Vagina (tissue), 2 donors: ENCODE data around the gene DDIT3.

Experiments used
- CTCF ChIP-seq, 3 experiments: fragments of 450-650 bp in 2 of 3; fragments of 200-600 bp in 1 of 3; sonication (generic) in 1 of 3; IDR thresholded peaks; one replicate each; pipeline ENCODE4 v1.5.1; 2017 to 2019; ENCODE audit warnings: antibody characterized with exemption in 3 of 3, mild to moderate bottlenecking in 2 of 3, moderate library complexity in 2 of 3
- POLR2A ChIP-seq, 2 donors: fragments of 450-650 bp; IDR thresholded peaks; one replicate each; pipeline ENCODE4 v1.6.1; 2017; ENCODE audit warnings: antibody characterized with exemption in 2 of 2, mild to moderate bottlenecking in 2 of 2, moderate library complexity in 2 of 2

- TF ChIP-seq CTCF (IDR thresholded peaks at IDR 0.05) (no peak), POLR2A (IDR thresholded peaks at IDR 0.05) (no peak)
Observed at GRCh38 chr12:57552835-57553313, 32.6 kb upstream of the DDIT3 start.
